Hepatocyte (in vitro differentiated cells): ENCODE data around the gene GNB2. TPM values are rescaled to one million over a fixed set of nuclear protein-coding genes. Genes with fewer than 3 reads are reported as not detected.
"Not testable (repeated sequence)": the region's sequence is repeated elsewhere in the genome, so short reads cannot be mapped to it uniquely, and the experiment has no call there.

Source experiments
- DNase-seq: peaks from one replicate; pipeline ENCODE4 v3.0.0-alpha.2; 2016; ENCODE audit warnings: low spot score
- H2AFZ ChIP-seq: fragments of 200-600 bp; sonication (generic); 2 replicates; pipeline ENCODE4 v1.6.0; 2016; ENCODE audit warnings: antibody characterized with exemption, mild to moderate bottlenecking
- H3K27ac ChIP-seq: fragments of 200-600 bp; sonication (generic); 2 replicates; pipeline ENCODE4 v1.5.1; 2016; ENCODE audit warnings: mild to moderate bottlenecking
- H3K27me3 ChIP-seq: fragments of 200-600 bp; sonication (generic); 2 replicates; pipeline ENCODE4 v1.6.1; 2016
- H3K36me3 ChIP-seq: fragments of 200-600 bp; sonication (generic); replicated peaks from 2 replicates; pipeline ENCODE4 v1.5.1; 2016; ENCODE audit warnings: low read depth; ENCODE audit not compliant: insufficient read depth
- H3K4me1 ChIP-seq: fragments of 200-600 bp; sonication (generic); 2 replicates; pipeline ENCODE4 v1.5.1; 2016; ENCODE audit warnings: mild to moderate bottlenecking, moderate library complexity; ENCODE audit not compliant: insufficient read depth
- H3K4me2 ChIP-seq: fragments of 200-600 bp; sonication (generic); 2 replicates; pipeline ENCODE4 v1.6.0; 2016
- H3K4me3 ChIP-seq: fragments of 200-600 bp; sonication (generic); 2 replicates; pipeline ENCODE4 v1.5.1; 2016; ENCODE audit warnings: mild to moderate bottlenecking
- H3K79me2 ChIP-seq: fragments of 200-600 bp; sonication (generic); 2 replicates; pipeline ENCODE4 v1.6.0; 2017; ENCODE audit warnings: mild to moderate bottlenecking
- H3K9me2 ChIP-seq: fragments of 200-600 bp; sonication (generic); replicated peaks from 2 replicates; pipeline ENCODE4 v1.6.0; 2017; ENCODE audit warnings: mild to moderate bottlenecking; ENCODE audit not compliant: insufficient read depth
- H3K9me3 ChIP-seq: fragments of 200-600 bp; sonication (generic); 2 replicates; pipeline ENCODE4 v1.5.1; 2016; ENCODE audit warnings: low read depth, mild to moderate bottlenecking
- H4K20me1 ChIP-seq: fragments of 200-600 bp; sonication (generic); 2 replicates; pipeline ENCODE4 v1.6.0; 2016; ENCODE audit warnings: mild to moderate bottlenecking; ENCODE audit not compliant: insufficient read depth, poor library complexity, severe bottlenecking
- CTCF ChIP-seq: fragments of 200-600 bp; sonication (generic); IDR thresholded peaks from 2 replicates; pipeline ENCODE4 v1.5.1; 2016; ENCODE audit warnings: antibody characterized with exemption, mild to moderate bottlenecking; ENCODE audit not compliant: poor library complexity
- EZH2 ChIP-seq: fragments of 200-600 bp; sonication (generic); IDR thresholded peaks from 2 replicates; pipeline ENCODE4 v1.6.1; 2016; ENCODE audit warnings: antibody characterized with exemption, mild to moderate bottlenecking, borderline replicate concordance
- EZH2phosphoT487 ChIP-seq: fragments of 200-600 bp; sonication (generic); IDR thresholded peaks from one replicate; pipeline ENCODE4 v1.6.1; 2018; ENCODE audit warnings: antibody characterized with exemption, mild to moderate bottlenecking, low read depth, moderate library complexity; ENCODE audit not compliant: unreplicated experiment, severe bottlenecking
- WGBS: methylation state at CpG from one replicate; pipeline ENCODE4 v1.1.6; 2016; ENCODE audit warnings: low lambda C conversion rate; ENCODE audit errors: missing lambda C conversion rate; 5-methylcytosine and 5-hydroxymethylcytosine counted together
- polyA plus RNA-seq: library from polyadenylated mRNA; unstranded; fragments of >200 nt; fragmentation: Nextera tagmentation; extraction: Ambion mirVana; gene quantifications from 2 replicates; pipeline ENCODE4 v1.2.1, GENCODE V29; 2016
- total RNA-seq: library from RNA; depleted of rRNA; stranded (reverse); fragments of >200 nt; gene quantifications from 2 replicates; pipeline ENCODE4 v1.2.3, GENCODE V29; 2014

GNB2 gene
- total and polyA plus RNA-seq, 2 experiments from 2014 or later = 111 to 204 TPM

- peaks cover 5% of the 10 kb centered on the region for H3K4me1 ChIP-seq
These were observed 47.9 kb downstream of the GNB2 start for GRCh38 chr7:100721505-100721812.

GRCh38 chr7:100722480-100723212 lies 49.1 kb downstream of the GNB2 start:
- Histone ChIP-seq H3K36me3 (no peaks in the 10 kb centered on the region), H2AFZ (no peak overlapping the region), H4K20me1 (no peaks in the 10 kb centered on the region), H3K27ac (no peak overlapping the region), H3K9me2 (no peaks in the 10 kb centered on the region), H3K27me3 (peaks cover 39% of the 10 kb centered on the region), H3K4me2 (no peak overlapping the region), H3K79me2 (no peaks in the 10 kb centered on the region), H3K4me1 (peaks cover 5% of the 10 kb centered on the region), H3K4me3 (no peak overlapping the region), H3K9me3 (no peaks in the 10 kb centered on the region)
- no peak for TF ChIP-seq CTCF
- no peak for TF ChIP-seq EZH2
- TF ChIP-seq EZH2phosphoT487 = no peak
- DNase-seq = no peak
- WGBS = 89% methylated on average over 17 of the region's 17 CpGs

More at GRCh38 chr7:100721505-100721812, 47.9 kb downstream of the GNB2 start:
- Histone ChIP-seq H3K27ac (no peak overlapping the region), H3K4me3 (no peak overlapping the region), H3K9me3 (no peaks in the 10 kb centered on the region), H2AFZ (no peak overlapping the region), H3K27me3 (peaks cover 39% of the 10 kb centered on the region), H3K9me2 (no peaks in the 10 kb centered on the region), H3K4me2 (no peak overlapping the region), H3K36me3 (no peaks in the 10 kb centered on the region), H4K20me1 (no peaks in the 10 kb centered on the region), H3K79me2 (no peaks in the 10 kb centered on the region)
- WGBS = 85% methylated on average over 8 of the region's 8 CpGs
- no peak for DNase-seq
- no peak for TF ChIP-seq CTCF
- no peak for TF ChIP-seq EZH2
- TF ChIP-seq EZH2phosphoT487 = no peak

GRCh38 chr7:100723732-100724275 lies 50.3 kb downstream of the GNB2 start:
- WGBS = 79% methylated on average over 15 of the region's 16 CpGs
- H3K4me1 ChIP-seq = peaks cover 5% of the 10 kb centered on the region
- TF ChIP-seq CTCF (no peak), EZH2phosphoT487 (no peak), EZH2 (no peak)
- no peaks in the 10 kb centered on the region for H4K20me1 ChIP-seq
- H3K27ac ChIP-seq = no peak overlapping the region
- no peak overlapping the region for H3K4me3 ChIP-seq
- H3K27me3 ChIP-seq = peaks cover 39% of the 10 kb centered on the region
- H3K79me2 ChIP-seq = no peaks in the 10 kb centered on the region
- H3K9me3 ChIP-seq = no peaks in the 10 kb centered on the region
- no peak overlapping the region for H2AFZ ChIP-seq
- no peak for DNase-seq
- H3K9me2 ChIP-seq = no peaks in the 10 kb centered on the region
- no peaks in the 10 kb centered on the region for H3K36me3 ChIP-seq
- no peak overlapping the region for H3K4me2 ChIP-seq

- not testable (repeated sequence) for H3K79me2 ChIP-seq, H3K36me3 ChIP-seq, H4K20me1 ChIP-seq, H3K9me3 ChIP-seq, H3K27ac ChIP-seq, H3K4me3 ChIP-seq, H3K4me1 ChIP-seq, DNase-seq, H3K4me2 ChIP-seq, H2AFZ ChIP-seq, H3K9me2 ChIP-seq
- peaks cover 38% of the 10 kb centered on the region for H3K27me3 ChIP-seq
- 96% methylated on average over 2 of the region's 2 CpGs for WGBS
These were observed 50.8 kb downstream of the GNB2 start for GRCh38 chr7:100724364-100724763.
